Inferior parietal cortex (tissue), 1 donor: ENCODE results near the gene NME3.
"Not testable (repeated sequence)": the region's sequence is repeated elsewhere in the genome, so short reads cannot be mapped to it uniquely, and the experiment has no call there.

Experiments used
- DNase-seq: peaks from one replicate; pipeline ENCODE4 v3.0.0-alpha.2; 2016; ENCODE audit errors: extremely low spot score

Gene NME3

GRCh38 chr16:1771188-1771863, at the start of gene NME3:
TSS of gene NME3 (minus strand) at chr16:1771543. CDS start at chr16:1771534, 9 bp downstream.
- DNase-seq, result peak; percentile 61

- DNase-seq, result no peak
These were observed 49.6 kb upstream of the NME3 start for GRCh38 chr16:1820946-1821290.

GRCh38 chr16:1820096-1820945, 49.0 kb upstream of the NME3 start:
- DNase-seq, result no peak

GRCh38 chr16:1819611-1820010, 48.3 kb upstream of the NME3 start:
- DNase-seq, result no peak

GRCh38 chr16:1818873-1819525, 47.7 kb upstream of the NME3 start:
- no peak for DNase-seq

- no peak for DNase-seq
These were observed 47.0 kb upstream of the NME3 start for GRCh38 chr16:1818204-1818872.

GRCh38 chr16:1817716-1818115, 46.4 kb upstream of the NME3 start:
- no peak for DNase-seq

GRCh38 chr16:1817276-1817589, 45.9 kb upstream of the NME3 start:
- no peak for DNase-seq

GRCh38 chr16:1816396-1817275, 45.3 kb upstream of the NME3 start:
- DNase-seq, result no peak

- no peak for DNase-seq
These were observed 44.1 kb upstream of the NME3 start for GRCh38 chr16:1815461-1815860.

GRCh38 chr16:1812732-1813163, 41.4 kb upstream of the NME3 start:
- peak; percentile 38 for DNase-seq

GRCh38 chr16:1810536-1810935, 39.2 kb upstream of the NME3 start:
- no peak for DNase-seq

GRCh38 chr16:1810106-1810505, 38.8 kb upstream of the NME3 start:
- no peak for DNase-seq

- no peak for DNase-seq
These were observed 38.0 kb upstream of the NME3 start for GRCh38 chr16:1809281-1809801.

- DNase-seq, result no peak
These were observed 37.3 kb upstream of the NME3 start for GRCh38 chr16:1808691-1809090.

- DNase-seq, result no peak
These were observed 36.3 kb upstream of the NME3 start for GRCh38 chr16:1807626-1808025.

- no peak for DNase-seq
These were observed 29.4 kb upstream of the NME3 start for GRCh38 chr16:1800701-1801100.

- DNase-seq, result not testable (repeated sequence)
These were observed 27.9 kb upstream of the NME3 start for GRCh38 chr16:1799263-1799662.

GRCh38 chr16:1794908-1795666, 23.7 kb upstream of the NME3 start:
- no peak for DNase-seq

- DNase-seq, result no peak
These were observed 23.0 kb upstream of the NME3 start for GRCh38 chr16:1794221-1794871.
